K562 (cell line): ENCODE data around the gene APOM. TPM values are rescaled to one million over a fixed set of nuclear protein-coding genes. Genes with fewer than 3 reads are reported as not detected.

ENCODE experiments used
- ATF1 ChIP-seq, 2 experiments: fragments of 450-650 bp in 1 of 2; IDR thresholded peaks; 2 replicates each; pipeline ENCODE4 v1.6.1; 2016; ENCODE audit warnings: missing compliant biosample characterization in 1 of 2, missing genetic modification characterization in 1 of 2
- CHD2 ChIP-seq: IDR thresholded peaks from 2 replicates; pipeline ENCODE4 v1.6.1; 2011; ENCODE audit warnings: low read depth, low read length
- EP300 ChIP-seq: IDR thresholded peaks from 2 replicates; pipeline ENCODE4 v1.6.1; 2012; ENCODE audit warnings: low read length, improper control_type of control experiment
- GTF2A2 ChIP-seq: IDR thresholded peaks from 2 replicates; pipeline ENCODE4 v1.6.1; 2016; ENCODE audit warnings: mild to moderate bottlenecking, missing genetic modification characterization, missing compliant biosample characterization
- MYNN ChIP-seq, 2 experiments: sonication (generic); formaldehyde crosslinking in 1 of 2; IDR thresholded peaks; 2 replicates each; pipeline versions ENCODE4 v1.5.0 to v1.6.1; 2016 to 2020; ENCODE audit warnings: antibody characterized with exemption in 1 of 2, missing genetic modification reagents in 1 of 2
- NCOA4 ChIP-seq: fragments of 450-650 bp; IDR thresholded peaks from 2 replicates; pipeline ENCODE4 v1.6.1; 2018; ENCODE audit warnings: mild to moderate bottlenecking; ENCODE audit not compliant: partially characterized antibody
- NELFE ChIP-seq: IDR thresholded peaks from 2 replicates; pipeline ENCODE4 v1.6.1; 2011; ENCODE audit warnings: mild to moderate bottlenecking; ENCODE audit not compliant: insufficient read depth, insufficient read length
- SMAD1 ChIP-seq: fragments of 150-350 bp; IDR thresholded peaks from 2 replicates; pipeline ENCODE4 v1.6.1; 2014; ENCODE audit warnings: low read length, low read depth; ENCODE audit not compliant: partially characterized antibody
- XRCC4 ChIP-seq: IDR thresholded peaks from one replicate; pipeline ENCODE4 v1.6.1; 2011; ENCODE audit not compliant: insufficient read depth, insufficient read length; ENCODE audit errors: extremely low read depth
- ZNF23 ChIP-seq: fragments of 250-450 bp; sonication (Bioruptor Pico); IDR thresholded peaks from 2 replicates; pipeline ENCODE4 v1.4.0; 2020; ENCODE audit warnings: mild to moderate bottlenecking
- ZNF354B ChIP-seq: fragments of 250-450 bp; sonication (Bioruptor Pico); IDR thresholded peaks from 2 replicates; pipeline ENCODE4 v1.4.0; 2020
- ZNF77 ChIP-seq: fragments of 250-450 bp; sonication (Bioruptor Pico); IDR thresholded peaks from 2 replicates; pipeline ENCODE4 v1.5.0; 2020
- polyA plus RNA-seq, 8 experiments: library from polyadenylated mRNA; depleted of rRNA in 4 of 8; stranded (reverse) in 5 of 8; unstranded in 3 of 8; fragments of >200 nt; fragmentation: Nextera tagmentation in 2 of 8; fragmentation: Illumina TruSeq in 1 of 8; extraction: Ambion mirVana in 2 of 8; extraction: Trizol in 1 of 8; gene quantifications; 2 replicates each; pipeline versions ENCODE4 v1.2.1 to v1.2.3, GENCODE V29; 2011 to 2014; ENCODE audit warnings: inconsistent platforms in 1 of 8, missing spikeins in 1 of 8
- total RNA-seq, 7 experiments: library from RNA; depleted of rRNA in 6 of 7; stranded (reverse); fragments of >200 nt in 6 of 7; fragmentation: Illumina TruSeq in 2 of 7; extraction: Trizol in 2 of 7; gene quantifications; 2 replicates each; pipeline versions ENCODE4 v1.2.1 to v1.2.3, GENCODE V29; 2011 to 2021; ENCODE audit warnings: low replicate concordance in 1 of 7
- TF ChIP-seq, protein P1 (sequence below): fragments of 250-450 bp; sonication (Bioruptor Pico); IDR thresholded peaks from 2 replicates; pipeline ENCODE4 v1.4.0; 2020; ENCODE audit warnings: mild to moderate bottlenecking, moderate library complexity, borderline replicate concordance
- TF ChIP-seq, protein P2 (sequence below): fragments of 250-450 bp; sonication (Bioruptor Pico); IDR thresholded peaks from 2 replicates; pipeline ENCODE4 v1.8.0; 2021; ENCODE audit warnings: moderate library complexity, mild to moderate bottlenecking, inconsistent platforms
- TF ChIP-seq, protein P3 (sequence below): sonication (generic); formaldehyde crosslinking; IDR thresholded peaks from 2 replicates; pipeline ENCODE4 v1.8.0; 2022; ENCODE audit warnings: missing genetic modification reagents, mild to moderate bottlenecking, borderline replicate concordance

The APOM gene
- total and polyA plus RNA-seq, 9 of the 15 experiments (the other 6 are each of a cell fraction or from before 2014, with no cell fraction given), result 5.7 to 24.3 (median 10.4) TPM

DNA sequence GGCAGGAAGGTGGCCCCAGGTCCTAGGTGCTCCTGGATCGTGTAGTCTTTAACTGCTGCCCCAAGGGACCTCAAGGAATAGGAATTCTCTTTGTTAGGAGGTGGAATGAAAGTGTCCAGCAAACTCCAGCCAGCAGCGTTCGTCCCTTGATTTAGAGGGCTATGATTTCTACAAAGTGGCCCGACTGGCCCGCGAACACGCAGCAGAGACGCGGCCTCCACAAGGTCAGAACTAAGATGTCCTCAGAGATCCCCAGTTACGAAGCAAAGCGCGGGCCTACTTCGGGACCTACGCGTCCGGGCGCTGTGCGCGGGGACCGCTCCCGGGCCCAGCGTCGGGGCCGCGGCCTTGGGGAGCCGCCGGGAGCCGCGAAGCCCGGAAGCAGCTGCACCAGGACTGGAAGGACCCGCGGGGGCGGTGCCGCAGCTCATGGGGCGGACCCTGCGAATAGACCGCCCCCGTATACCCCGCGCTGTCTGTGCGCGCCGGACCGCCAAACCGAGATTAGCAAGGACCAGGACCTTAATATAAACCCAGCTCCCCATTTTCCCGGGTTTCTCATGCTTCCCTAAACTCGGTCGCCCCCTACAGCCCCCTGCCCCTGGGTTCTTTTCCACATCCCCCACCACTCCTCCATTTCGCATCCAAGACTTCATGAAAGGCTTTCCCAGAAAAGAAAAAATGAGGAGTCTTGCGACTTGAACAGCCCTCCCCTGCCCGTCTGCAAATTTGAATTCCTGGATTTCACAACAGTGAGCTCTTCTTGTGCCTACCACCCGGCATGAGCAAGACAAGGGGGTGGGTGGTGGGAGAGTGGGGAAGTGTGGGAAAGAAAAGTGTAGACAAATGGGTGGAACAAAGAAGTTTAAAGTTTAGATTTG is 4.9 kb downstream of the APOM start, which contains the start of gene C6orf47 (continued):
- peak; percentile 74 for TF ChIP-seq SMAD1
- no peak for TF ChIP-seq XRCC4
- peak; percentile 34 for TF ChIP-seq CHD2
- TF ChIP-seq, protein P1, sequence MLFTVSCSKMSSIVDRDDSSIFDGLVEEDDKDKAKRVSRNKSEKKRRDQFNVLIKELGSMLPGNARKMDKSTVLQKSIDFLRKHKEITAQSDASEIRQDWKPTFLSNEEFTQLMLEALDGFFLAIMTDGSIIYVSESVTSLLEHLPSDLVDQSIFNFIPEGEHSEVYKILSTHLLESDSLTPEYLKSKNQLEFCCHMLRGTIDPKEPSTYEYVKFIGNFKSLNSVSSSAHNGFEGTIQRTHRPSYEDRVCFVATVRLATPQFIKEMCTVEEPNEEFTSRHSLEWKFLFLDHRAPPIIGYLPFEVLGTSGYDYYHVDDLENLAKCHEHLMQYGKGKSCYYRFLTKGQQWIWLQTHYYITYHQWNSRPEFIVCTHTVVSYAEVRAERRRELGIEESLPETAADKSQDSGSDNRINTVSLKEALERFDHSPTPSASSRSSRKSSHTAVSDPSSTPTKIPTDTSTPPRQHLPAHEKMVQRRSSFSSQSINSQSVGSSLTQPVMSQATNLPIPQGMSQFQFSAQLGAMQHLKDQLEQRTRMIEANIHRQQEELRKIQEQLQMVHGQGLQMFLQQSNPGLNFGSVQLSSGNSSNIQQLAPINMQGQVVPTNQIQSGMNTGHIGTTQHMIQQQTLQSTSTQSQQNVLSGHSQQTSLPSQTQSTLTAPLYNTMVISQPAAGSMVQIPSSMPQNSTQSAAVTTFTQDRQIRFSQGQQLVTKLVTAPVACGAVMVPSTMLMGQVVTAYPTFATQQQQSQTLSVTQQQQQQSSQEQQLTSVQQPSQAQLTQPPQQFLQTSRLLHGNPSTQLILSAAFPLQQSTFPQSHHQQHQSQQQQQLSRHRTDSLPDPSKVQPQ (CRISPR knock-in tag), result no peak
- TF ChIP-seq EP300, result 0 out of 2 replicates have a peak, but pooled peaks have one; percentile 62
- no peak for TF ChIP-seq ATF1 (CRISPR knock-in tag; IDR thresholded peaks at IDR 0.05)
- peak; percentile 52 for TF ChIP-seq ATF1 (tag; IDR thresholded peaks at IDR 0.05)
- TF ChIP-seq NCOA4, result no peak
- TF ChIP-seq, protein P2, sequence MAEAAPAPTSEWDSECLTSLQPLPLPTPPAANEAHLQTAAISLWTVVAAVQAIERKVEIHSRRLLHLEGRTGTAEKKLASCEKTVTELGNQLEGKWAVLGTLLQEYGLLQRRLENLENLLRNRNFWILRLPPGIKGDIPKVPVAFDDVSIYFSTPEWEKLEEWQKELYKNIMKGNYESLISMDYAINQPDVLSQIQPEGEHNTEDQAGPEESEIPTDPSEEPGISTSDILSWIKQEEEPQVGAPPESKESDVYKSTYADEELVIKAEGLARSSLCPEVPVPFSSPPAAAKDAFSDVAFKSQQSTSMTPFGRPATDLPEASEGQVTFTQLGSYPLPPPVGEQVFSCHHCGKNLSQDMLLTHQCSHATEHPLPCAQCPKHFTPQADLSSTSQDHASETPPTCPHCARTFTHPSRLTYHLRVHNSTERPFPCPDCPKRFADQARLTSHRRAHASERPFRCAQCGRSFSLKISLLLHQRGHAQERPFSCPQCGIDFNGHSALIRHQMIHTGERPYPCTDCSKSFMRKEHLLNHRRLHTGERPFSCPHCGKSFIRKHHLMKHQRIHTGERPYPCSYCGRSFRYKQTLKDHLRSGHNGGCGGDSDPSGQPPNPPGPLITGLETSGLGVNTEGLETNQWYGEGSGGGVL (CRISPR knock-in tag), result no peak
- no peak for TF ChIP-seq NELFE
- TF ChIP-seq ZNF23 (CRISPR knock-in tag), result no peak; the same call in 1 of the 2 replicates
- TF ChIP-seq ZNF354B (CRISPR knock-in tag), result no peak; the same call in 1 of the 2 replicates
- TF ChIP-seq MYNN (IDR thresholded peaks at IDR 0.05), result peak; percentile 77
- no peak for TF ChIP-seq MYNN (CRISPR knock-in tag; IDR thresholded peaks at IDR 0.05)
- TF ChIP-seq, protein P3, sequence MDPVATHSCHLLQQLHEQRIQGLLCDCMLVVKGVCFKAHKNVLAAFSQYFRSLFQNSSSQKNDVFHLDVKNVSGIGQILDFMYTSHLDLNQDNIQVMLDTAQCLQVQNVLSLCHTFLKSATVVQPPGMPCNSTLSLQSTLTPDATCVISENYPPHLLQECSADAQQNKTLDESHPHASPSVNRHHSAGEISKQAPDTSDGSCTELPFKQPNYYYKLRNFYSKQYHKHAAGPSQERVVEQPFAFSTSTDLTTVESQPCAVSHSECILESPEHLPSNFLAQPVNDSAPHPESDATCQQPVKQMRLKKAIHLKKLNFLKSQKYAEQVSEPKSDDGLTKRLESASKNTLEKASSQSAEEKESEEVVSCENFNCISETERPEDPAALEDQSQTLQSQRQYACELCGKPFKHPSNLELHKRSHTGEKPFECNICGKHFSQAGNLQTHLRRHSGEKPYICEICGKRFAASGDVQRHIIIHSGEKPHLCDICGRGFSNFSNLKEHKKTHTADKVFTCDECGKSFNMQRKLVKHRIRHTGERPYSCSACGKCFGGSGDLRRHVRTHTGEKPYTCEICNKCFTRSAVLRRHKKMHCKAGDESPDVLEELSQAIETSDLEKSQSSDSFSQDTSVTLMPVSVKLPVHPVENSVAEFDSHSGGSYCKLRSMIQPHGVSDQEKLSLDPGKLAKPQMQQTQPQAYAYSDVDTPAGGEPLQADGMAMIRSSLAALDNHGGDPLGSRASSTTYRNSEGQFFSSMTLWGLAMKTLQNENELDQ (CRISPR knock-in tag), result no peak
- TF ChIP-seq ZNF77 (CRISPR knock-in tag), result peak; percentile 93
- 0 out of 2 replicates have a peak, but pooled peaks have one; percentile 49 for TF ChIP-seq GTF2A2 (tag)
